HG03103 (cell line): Measurements from ENCODE around the gene FKBP15.
"Not testable (repeated sequence)": the region's sequence is repeated elsewhere in the genome, so short reads cannot be mapped to it uniquely, and the experiment has no call there.

Experiments used
- ATAC-seq: cut with Tn5 transposase; IDR thresholded peaks from one replicate; pipeline ENCODE4 v1.9.1; 2021; ENCODE audit warnings: low read depth; ENCODE audit not compliant: unreplicated experiment

Gene FKBP15

DNA sequence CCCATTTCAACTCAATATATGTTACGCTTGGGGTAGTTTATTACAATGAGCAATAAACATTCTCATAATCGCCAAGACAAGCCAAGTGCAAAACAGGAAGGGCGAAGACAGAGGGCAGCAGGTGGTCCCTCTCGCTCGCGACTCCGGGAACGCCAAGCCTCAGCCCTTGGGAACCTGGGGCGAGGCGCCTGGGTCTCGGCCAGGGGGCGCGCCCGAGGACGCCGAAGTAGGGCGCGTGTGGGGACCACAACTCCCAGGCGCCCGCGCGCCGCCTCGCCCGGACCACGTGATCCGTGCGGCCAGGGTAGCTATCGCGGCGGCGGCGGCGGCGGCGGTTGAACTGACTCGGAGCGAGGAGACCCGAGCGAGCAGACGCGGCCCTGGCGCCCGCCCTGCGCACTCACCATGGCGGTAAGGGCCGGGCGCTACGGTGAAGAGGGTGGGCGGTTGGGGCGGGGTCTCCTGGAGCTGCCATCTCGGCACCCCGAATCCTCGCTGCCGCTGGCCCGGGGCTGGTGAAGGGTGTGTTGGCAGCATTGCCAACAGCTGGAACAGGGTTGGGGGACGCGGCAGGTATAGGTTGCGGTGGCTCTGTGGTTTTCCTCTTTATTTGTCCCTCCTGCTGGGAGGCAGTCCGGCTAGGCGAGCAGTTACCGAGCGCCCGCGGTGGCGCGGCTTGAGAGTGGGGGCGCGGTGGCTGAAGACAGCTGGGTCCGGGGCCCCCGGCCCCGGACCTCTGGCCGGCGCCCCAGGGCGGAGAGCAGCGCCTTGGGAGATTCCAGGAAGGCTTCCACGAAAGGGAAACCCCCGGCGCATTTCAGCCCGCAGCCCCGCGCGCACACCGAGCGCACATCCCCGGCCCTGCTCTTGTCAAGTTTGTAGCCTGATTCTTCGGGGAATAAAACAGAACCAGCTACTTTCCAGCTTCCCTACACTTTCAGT lies 70.1 kb downstream of the FKBP15 start, which contains the start of gene SLC31A2:
TSS of gene SLC31A2 (plus strand) at position 338 of the 942 bp plus-strand sequence. CDS start at position 406, 68 bp downstream.
- peak; percentile 96 for ATAC-seq

DNA sequence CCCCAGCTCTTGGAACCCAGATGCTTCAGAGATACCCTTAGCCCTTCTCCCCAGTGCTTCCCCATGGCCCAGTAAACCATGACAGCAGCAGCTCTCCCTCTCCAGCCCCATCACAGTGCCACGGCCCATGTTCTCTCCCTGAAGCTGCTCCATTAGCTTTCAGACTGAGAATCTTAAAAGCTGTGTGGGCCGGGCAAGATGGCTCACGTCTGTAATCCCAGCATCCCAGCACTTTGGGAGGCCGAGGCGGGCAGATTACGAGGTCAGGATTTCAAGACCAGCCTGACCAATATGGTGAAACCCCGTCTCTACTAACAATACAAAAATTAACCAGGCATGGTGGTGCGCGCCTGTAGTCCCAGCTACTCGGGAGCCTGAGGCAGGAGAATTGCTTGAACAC lies 71.5 kb downstream of the FKBP15 start:
- not testable (repeated sequence) for ATAC-seq

DNA sequence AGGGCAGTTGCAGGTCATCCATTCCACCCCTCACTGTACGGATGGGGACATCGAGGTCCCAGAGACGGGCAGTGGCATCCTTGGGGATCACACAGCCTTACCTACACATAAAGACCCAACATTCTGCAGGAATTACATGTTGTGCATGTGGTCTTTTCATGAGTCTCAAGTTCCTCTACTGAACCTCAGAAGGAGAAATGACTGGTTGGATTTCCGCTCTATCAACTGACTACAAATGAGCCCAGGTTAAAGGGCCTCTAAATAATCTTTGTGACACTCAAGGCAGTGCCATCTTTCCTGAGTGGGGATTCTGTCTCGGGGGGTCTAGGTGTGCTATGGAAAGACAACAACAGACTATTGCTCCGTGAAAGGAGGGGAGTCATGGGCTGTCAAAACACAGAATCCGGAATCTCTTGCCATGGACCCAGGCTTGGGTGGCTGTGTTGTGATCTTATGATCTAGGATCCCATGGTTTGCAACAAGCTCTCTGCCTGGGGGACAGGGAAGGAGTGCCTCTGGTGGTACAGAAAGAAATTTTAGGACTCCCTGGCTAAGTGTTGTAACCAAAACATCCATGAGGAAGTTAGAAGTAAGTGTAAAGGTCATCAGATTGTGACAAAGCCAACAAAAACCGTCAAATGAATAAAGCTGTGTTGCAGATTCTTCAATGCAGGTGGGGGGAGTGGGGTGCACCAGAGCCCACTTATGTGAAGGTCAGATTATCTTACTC lies 72.1 kb downstream of the FKBP15 start:
- ATAC-seq, result no peak

DNA sequence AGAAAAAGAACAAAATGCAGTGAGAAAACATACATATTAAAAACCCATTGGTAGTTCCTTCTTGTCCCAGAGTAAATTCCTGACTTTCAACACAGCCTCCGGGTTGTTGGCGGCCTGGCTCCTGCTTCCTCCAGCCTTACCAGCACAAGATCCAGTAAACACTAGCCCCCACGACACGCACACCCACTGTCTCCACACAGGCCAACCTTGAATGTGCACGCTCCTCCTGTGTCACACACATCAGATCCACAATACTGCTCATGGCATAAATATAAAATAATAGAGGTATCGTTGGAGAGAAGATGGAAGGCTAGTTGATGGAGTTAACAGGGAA lies 72.7 kb downstream of the FKBP15 start:
- no peak for ATAC-seq

DNA sequence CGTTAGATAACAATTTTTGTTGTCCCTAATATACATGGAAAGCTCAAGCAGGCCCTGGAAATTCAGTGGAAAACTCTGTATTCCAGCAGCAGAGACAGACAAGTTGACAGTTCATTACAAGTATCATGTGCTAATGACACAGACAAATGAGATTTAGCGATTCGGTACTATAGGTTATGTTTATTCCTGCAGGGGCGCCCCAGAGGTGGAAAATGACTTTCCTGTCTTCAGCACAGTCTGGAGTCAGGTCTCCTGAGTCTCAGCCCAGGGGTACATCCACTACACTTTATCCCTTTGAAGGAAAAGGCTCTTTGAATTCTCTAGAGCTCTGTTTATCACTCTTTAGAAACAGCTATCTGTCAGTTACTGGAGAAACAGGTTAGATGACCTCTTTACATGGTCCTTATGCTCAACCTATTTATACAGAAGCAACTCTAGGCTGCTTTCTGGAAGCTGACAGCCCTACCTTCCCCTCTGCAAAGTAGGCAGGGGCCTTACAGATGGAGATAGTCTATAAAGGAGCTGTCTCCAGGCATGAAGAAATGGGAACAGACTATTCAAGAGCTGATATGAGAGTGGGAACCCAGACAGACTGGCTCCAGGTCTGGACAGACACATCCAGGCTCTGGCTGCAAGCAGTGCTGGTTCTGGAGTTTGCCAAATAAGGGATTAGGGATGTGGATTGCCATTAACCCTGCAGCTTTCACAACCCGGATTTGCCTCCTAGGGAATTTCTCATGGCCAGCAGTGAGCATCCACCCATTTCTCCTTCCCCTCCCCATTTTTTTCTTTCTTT lies 77.4 kb downstream of the FKBP15 start:
- ATAC-seq, result no peak

DNA sequence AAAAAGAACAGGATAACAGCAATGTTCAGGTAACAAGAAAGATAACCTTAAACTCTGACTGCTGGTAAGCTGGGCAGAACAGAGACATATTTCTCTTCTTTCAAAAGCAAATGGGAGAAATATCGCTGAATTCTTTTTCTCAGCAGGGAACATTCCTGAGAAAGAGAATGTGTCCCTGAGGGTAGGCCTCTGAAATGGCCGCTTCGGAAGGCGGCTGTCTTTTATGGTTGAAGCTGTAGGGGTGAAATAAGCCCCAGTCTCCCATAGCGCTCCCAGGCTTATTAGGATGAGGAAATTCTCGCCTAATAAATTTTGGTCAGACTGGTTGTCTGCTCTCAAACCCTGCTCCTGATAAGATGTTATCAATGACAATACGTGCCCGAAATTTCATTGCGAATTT lies 80.2 kb downstream of the FKBP15 start:
- ATAC-seq, result not testable (repeated sequence)

DNA sequence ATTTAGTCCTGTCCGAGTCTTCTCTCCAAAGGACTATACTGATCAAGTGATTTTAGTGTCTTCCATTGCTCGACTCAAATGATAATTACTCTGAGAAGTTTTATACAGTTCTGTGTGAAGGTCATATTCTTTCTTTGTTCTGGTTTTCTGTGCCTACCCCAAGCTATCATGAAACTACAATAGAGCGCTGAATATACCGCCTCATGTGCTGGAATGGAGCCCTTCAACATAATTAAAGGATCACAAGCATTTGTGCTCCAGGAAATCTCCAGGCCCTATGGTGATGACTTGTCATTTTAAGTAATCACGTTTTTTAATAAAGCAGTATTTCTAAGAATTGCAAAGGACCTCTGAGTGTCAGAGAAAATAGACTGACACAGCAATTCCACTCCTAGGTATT lies 81.1 kb downstream of the FKBP15 start:
- ATAC-seq, result no peak

DNA sequence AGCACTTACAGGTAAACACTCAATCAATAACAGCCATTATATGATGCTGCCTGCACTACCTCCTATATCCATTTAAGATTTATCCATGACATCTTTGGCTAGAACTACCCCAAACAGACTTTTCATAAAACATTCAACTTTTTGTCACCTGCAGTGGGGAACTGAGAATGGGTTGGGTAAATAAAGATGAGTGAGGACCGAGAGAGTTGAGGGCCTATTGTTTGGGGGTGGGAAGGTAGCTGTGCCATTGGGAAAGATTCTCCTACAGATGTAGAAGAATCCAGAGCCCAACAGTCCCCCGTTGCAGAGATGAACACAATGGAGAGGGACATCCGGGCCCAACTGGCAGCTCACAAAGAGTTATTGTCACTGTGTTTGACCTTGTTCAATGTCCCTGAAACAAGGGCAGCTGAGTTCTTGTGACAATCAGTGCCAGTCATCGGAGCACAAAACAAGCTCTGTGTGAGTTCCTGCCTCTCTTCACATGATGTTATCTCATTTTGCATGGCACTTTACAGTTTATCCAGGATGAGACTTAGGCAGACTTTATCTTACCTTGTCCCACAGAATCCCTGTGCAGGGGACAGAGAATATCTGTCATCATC lies 81.8 kb downstream of the FKBP15 start:
- ATAC-seq, result no peak

DNA sequence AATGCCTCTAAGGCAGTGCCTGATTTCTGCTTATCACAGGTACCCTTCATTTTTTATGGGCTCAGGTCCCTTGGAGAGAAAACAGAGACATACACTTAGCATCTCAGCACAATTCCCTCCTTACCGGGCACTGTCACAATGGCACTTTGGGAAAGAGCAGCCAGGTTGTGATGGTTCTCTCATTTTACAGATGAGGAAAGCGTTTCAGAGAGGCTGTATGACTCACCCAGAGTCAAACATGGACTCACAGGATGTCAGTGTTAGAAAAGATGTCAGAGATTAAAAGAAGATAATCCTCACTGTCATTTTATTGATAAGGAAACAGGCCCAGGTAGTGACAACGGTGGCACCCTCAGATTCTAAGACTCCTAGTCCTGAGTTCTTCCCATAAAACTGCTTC lies 82.3 kb downstream of the FKBP15 start:
- no peak for ATAC-seq

DNA sequence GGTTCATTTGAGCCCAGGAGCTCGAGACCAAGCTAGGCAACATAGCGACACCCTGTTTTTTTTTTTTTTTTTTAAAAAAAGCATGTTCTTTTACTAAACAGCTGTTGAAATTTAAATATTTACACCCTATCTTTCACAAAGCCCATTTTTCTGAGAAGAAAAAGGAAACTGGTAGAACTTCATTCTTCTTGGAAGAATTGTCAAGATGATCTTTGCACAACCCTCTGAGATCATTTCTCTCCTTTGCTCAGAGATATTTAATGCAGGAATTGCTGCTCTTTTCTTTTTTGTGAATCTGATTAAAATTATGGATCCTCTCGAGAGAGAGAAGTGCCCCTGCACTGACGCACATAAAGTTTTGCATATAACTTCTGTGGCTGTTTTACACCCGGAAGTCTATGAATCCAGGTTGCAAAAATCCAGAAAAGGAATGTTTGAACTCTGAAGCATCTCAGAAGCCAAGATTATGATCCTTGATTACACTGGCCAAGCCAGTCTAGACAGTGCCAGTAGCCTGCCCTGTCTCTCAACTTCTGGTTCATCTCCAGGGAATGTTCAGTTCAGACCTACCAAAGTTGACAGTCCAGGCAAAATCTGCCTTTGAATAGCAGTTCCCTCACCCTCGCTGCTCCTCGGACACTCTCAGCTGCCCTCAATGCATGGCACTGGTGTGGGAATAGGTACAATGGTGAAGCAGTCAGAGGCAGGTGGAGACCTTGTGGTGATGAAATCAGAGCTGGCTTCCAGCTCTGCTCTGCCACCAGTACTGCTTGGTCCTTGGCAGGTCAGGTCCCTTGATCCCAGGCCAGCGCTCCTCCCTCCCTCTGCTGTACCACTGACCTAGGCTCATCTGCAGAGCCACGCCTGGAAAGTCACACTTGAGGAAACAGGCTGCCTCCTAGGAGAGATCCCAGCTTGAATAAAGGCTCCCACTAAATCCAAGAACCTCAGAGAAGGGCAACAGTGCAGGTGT lies 83.6 kb downstream of the FKBP15 start:
- ATAC-seq, result no peak

DNA sequence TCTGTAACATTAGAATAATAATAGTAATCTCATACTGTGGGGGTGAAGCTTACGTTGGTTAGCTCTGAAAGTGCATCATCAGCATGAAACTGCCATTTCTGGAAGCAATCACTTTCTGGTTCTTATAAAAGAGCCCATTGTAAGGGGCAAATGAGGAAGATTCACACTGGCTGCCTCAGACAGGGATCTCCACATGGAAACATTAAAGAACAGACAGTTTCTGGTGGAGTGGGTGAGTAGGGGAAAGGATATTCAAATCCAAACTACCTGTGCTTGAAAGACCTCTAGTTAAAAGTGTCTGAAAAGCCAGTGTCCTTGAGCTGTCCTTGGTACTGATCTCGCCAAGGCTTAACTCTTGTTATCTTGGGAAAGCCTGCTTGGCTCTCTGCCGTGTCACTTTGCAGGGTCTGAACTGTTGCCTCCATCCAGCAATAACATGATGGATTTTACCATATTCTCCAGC lies 89.4 kb downstream of the FKBP15 start:
- ATAC-seq, result no peak

DNA sequence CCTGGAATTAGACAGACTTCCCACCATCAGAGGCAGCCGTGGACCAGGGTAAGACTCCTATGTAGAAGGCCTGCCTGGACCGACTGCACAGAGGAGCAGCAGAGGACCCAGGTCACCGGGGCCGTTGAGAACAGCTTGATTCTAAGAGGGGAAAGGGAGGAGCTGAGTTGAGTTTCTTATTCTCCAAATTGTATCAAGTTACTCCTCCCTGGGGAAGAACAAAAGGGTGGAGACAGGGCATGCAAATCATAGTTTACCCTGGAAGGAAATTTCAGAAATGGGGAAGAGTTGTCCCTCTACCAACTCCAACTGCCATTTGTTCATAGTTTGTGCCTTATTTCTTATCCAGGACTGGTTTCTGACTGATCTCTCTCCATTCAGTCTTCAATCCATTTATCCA lies 91.2 kb downstream of the FKBP15 start:
- ATAC-seq, result no peak

DNA sequence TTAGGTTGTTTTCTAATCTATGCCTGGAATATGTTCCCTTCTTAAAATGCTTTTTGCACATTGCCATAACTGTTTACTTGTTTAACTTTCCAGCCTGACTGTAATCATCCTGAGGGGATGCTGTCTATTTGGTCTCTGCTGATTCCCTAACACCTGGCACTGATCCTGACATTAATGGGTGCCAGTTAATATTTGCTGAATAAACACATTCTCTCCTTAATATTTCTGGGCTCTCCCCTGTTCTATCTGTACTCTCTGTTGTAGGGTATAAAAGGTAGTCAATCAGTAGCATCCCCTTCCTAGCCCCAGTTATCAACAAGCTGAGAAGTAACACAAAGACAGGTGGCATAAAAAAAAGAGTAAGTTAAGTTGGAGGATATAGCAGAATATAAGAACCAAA lies 91.6 kb downstream of the FKBP15 start:
- ATAC-seq, result no peak

DNA sequence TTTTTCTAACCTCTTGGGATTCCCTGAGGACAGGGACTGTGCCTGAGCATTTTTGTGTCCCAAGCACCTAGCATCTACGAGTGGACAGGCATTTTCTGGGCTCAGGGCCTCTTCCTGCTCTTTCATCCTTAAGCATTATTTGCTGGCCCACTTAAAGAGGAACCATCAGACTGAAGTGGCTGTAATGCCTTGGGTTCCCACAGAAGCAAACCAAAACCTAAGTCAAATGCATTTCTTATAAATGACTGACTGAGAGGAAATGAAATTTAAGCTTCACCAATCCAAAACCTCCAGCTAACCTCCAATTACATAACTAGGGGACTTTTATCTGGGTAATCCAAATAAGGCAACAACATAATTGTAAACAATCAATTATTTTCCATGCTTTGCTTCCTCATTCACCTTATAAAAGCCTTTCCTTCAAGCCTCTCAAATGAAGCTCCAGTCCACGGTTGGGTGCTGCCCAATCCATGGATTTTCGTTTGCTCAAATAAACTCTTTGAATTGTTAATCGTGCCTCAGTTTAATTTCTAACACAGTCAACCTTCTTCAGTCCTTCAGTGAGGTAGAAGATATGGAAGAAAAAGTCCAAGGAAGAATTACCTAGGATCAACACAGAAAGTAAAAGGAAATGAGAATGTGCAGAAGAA lies 95.6 kb downstream of the FKBP15 start:
- no peak for ATAC-seq

DNA sequence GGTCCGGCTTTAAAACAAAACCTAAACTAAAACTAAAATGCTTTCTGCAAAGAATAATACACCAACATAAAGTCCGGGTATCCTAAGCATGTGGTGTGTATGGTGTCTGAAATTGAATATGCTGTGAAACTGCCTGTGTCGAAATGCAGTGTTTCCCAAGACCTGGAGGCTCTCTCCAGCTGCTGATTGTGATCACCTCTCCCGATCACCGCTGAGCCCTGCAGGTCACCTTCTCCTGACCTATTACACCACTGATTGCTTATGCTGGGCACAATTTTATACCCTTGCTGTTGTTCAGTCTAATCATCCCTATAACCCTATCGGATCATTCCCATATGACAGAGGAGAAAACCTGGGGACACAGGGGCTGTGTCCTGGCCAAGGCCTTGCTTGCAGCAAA lies 102.2 kb downstream of the FKBP15 start:
- ATAC-seq, result not testable (repeated sequence)
